Activated T-cell treated with anti-CD3 and anti-CD28 coated beads, Interleukin-2, amount 50 U/mL, for 24 hours (primary cell): Measurements from ENCODE around the gene LSM7.
"Not testable (repeated sequence)": the region's sequence is repeated elsewhere in the genome, so short reads cannot be mapped to it uniquely, and the experiment has no call there.

ENCODE experiments used
- DNase-seq: peaks from one replicate; pipeline ENCODE4 v3.0.0-alpha.2; 2020
- H3K27ac Mint-ChIP-seq: 2 replicates; pipeline ENCODE4 v1.8.0; 2020; ENCODE audit warnings: mild to moderate bottlenecking, mixed read lengths
- H3K27me3 Mint-ChIP-seq: 2 replicates; pipeline ENCODE4 v1.8.0; 2020; ENCODE audit warnings: mixed read lengths
- H3K36me3 Mint-ChIP-seq: 2 replicates; pipeline ENCODE4 v1.8.0; 2020; ENCODE audit warnings: low read depth, mixed read lengths
- H3K4me1 Mint-ChIP-seq: 2 replicates; pipeline ENCODE4 v1.8.0; 2020; ENCODE audit warnings: low read depth, mixed read lengths
- H3K4me3 Mint-ChIP-seq: 2 replicates; pipeline ENCODE4 v1.8.0; 2020; ENCODE audit warnings: mild to moderate bottlenecking, moderate library complexity, mixed read lengths
- H3K9me3 Mint-ChIP-seq: 2 replicates; pipeline ENCODE4 v1.8.0; 2020; ENCODE audit warnings: mixed read lengths

LSM7 gene

GRCh38 chr19:2359992-2360685 is 31.8 kb upstream of the LSM7 start, which contains the start of gene TMPRSS9:
Gene TMPRSS9, plus strand, starts transcription at chr19:2360265. Its CDS starts 29,521 bp downstream, at chr19:2389786.
- H3K4me3 Mint-ChIP-seq: no peak within 1 kb of the TSS
- no peaks in the 10 kb centered on the region for H3K9me3 Mint-ChIP-seq
- peaks cover 16% of the 10 kb centered on the region for H3K27me3 Mint-ChIP-seq
- DNase-seq: no peak
- peak within 1 kb of the TSS; percentile 16 for H3K27ac Mint-ChIP-seq
- no peaks in the 10 kb centered on the region for H3K36me3 Mint-ChIP-seq
- peaks cover 4% of the 10 kb centered on the region for H3K4me1 Mint-ChIP-seq

GRCh38 chr19:2358548-2359173 is 30.3 kb upstream of the LSM7 start:
- H3K4me3 Mint-ChIP-seq: no peak overlapping the region
- no peak overlapping the region for H3K27ac Mint-ChIP-seq
- no peaks in the 10 kb centered on the region for H3K9me3 Mint-ChIP-seq
- H3K36me3 Mint-ChIP-seq: peaks cover 4% of the 10 kb centered on the region
- no peak for DNase-seq
- H3K4me1 Mint-ChIP-seq: peaks cover 4% of the 10 kb centered on the region
- H3K27me3 Mint-ChIP-seq: peaks cover 6% of the 10 kb centered on the region

- DNase-seq: no peak
- Mint-ChIP-seq H3K9me3 (no peaks in the 10 kb centered on the region), H3K27ac (no peak overlapping the region), H3K4me1 (peaks cover 4% of the 10 kb centered on the region), H3K4me3 (no peak overlapping the region), H3K36me3 (peaks cover 4% of the 10 kb centered on the region), H3K27me3 (peaks cover 6% of the 10 kb centered on the region)
Measured at GRCh38 chr19:2357279-2358206, 29.2 kb upstream of the LSM7 start.

GRCh38 chr19:2356036-2356646 is 27.8 kb upstream of the LSM7 start:
- H3K27me3 Mint-ChIP-seq: peaks cover 6% of the 10 kb centered on the region
- DNase-seq: no peak
- H3K27ac Mint-ChIP-seq: no peak overlapping the region
- peaks cover 8% of the 10 kb centered on the region for H3K36me3 Mint-ChIP-seq
- H3K9me3 Mint-ChIP-seq: no peaks in the 10 kb centered on the region
- no peak overlapping the region for H3K4me3 Mint-ChIP-seq
- H3K4me1 Mint-ChIP-seq: peaks cover 4% of the 10 kb centered on the region

GRCh38 chr19:2355168-2356035 is 27.0 kb upstream of the LSM7 start:
- Mint-ChIP-seq H3K4me1 (peaks cover 1% of the 10 kb centered on the region), H3K36me3 (peaks cover 8% of the 10 kb centered on the region), H3K27ac (no peak overlapping the region), H3K9me3 (no peaks in the 10 kb centered on the region), H3K27me3 (peaks cover 2% of the 10 kb centered on the region), H3K4me3 (no peak overlapping the region)
- no peak for DNase-seq

- H3K4me1 Mint-ChIP-seq: no peaks in the 10 kb centered on the region
Measured at GRCh38 chr19:2354670-2355069, 26.3 kb upstream of the LSM7 start.

GRCh38 chr19:2353887-2354592 is 25.7 kb upstream of the LSM7 start:
- no peaks in the 10 kb centered on the region for H3K9me3 Mint-ChIP-seq
- no peak overlapping the region for H3K4me3 Mint-ChIP-seq
- no peaks in the 10 kb centered on the region for H3K27me3 Mint-ChIP-seq
- peaks cover 8% of the 10 kb centered on the region for H3K36me3 Mint-ChIP-seq
- H3K27ac Mint-ChIP-seq: no peak overlapping the region
- no peaks in the 10 kb centered on the region for H3K4me1 Mint-ChIP-seq
- DNase-seq: no peak

More at GRCh38 chr19:2354670-2355069, 26.3 kb upstream of the LSM7 start:
- Mint-ChIP-seq H3K27me3 (no peaks in the 10 kb centered on the region), H3K4me3 (no peak overlapping the region), H3K36me3 (peaks cover 8% of the 10 kb centered on the region), H3K9me3 (no peaks in the 10 kb centered on the region), H3K27ac (no peak overlapping the region)
- no peak for DNase-seq

- no peaks in the 10 kb centered on the region for H3K27me3 Mint-ChIP-seq
- no peaks in the 10 kb centered on the region for H3K9me3 Mint-ChIP-seq
- DNase-seq: no peak
Measured at GRCh38 chr19:2353159-2353886, 24.9 kb upstream of the LSM7 start.

GRCh38 chr19:2352121-2352520 is 23.7 kb upstream of the LSM7 start:
- Mint-ChIP-seq H3K36me3 (peaks cover 8% of the 10 kb centered on the region), H3K27ac (no peak overlapping the region), H3K27me3 (no peaks in the 10 kb centered on the region), H3K9me3 (no peaks in the 10 kb centered on the region), H3K4me3 (no peak overlapping the region), H3K4me1 (no peaks in the 10 kb centered on the region)
- DNase-seq: no peak

More at GRCh38 chr19:2353159-2353886, 24.9 kb upstream of the LSM7 start:
- Mint-ChIP-seq H3K4me1 (no peaks in the 10 kb centered on the region), H3K27ac (no peak overlapping the region), H3K4me3 (no peak overlapping the region), H3K36me3 (peaks cover 8% of the 10 kb centered on the region)

GRCh38 chr19:2351591-2351990 is 23.2 kb upstream of the LSM7 start:
- Mint-ChIP-seq H3K9me3 (no peaks in the 10 kb centered on the region), H3K27me3 (no peaks in the 10 kb centered on the region), H3K27ac (no peak overlapping the region), H3K4me3 (no peak overlapping the region), H3K36me3 (peaks cover 8% of the 10 kb centered on the region), H3K4me1 (no peaks in the 10 kb centered on the region)
- DNase-seq: no peak

GRCh38 chr19:2350656-2351055 is 22.3 kb upstream of the LSM7 start:
- no peaks in the 10 kb centered on the region for H3K9me3 Mint-ChIP-seq
- H3K4me3 Mint-ChIP-seq: no peak overlapping the region
- no peaks in the 10 kb centered on the region for H3K27me3 Mint-ChIP-seq
- H3K36me3 Mint-ChIP-seq: peaks cover 12% of the 10 kb centered on the region
- no peak for DNase-seq
- H3K27ac Mint-ChIP-seq: no peak overlapping the region
- no peaks in the 10 kb centered on the region for H3K4me1 Mint-ChIP-seq

GRCh38 chr19:2349818-2350217 is 21.4 kb upstream of the LSM7 start:
- not testable (repeated sequence) for H3K27me3 Mint-ChIP-seq, H3K4me3 Mint-ChIP-seq, H3K9me3 Mint-ChIP-seq, H3K4me1 Mint-ChIP-seq, DNase-seq, H3K27ac Mint-ChIP-seq
- peaks cover 15% of the 10 kb centered on the region for H3K36me3 Mint-ChIP-seq
